HG02610 (cell line): ENCODE data around the gene LSP1.

Experiments
- ATAC-seq: cut with Tn5 transposase; IDR thresholded peaks from one replicate; pipeline ENCODE4 v1.9.1; 2021; ENCODE audit warnings: mild to moderate bottlenecking, moderate library complexity; ENCODE audit not compliant: unreplicated experiment

Gene LSP1

GRCh38 chr11:1847006-1847735, 5.7 kb upstream of the LSP1 start:
- ATAC-seq = no peak

DNA sequence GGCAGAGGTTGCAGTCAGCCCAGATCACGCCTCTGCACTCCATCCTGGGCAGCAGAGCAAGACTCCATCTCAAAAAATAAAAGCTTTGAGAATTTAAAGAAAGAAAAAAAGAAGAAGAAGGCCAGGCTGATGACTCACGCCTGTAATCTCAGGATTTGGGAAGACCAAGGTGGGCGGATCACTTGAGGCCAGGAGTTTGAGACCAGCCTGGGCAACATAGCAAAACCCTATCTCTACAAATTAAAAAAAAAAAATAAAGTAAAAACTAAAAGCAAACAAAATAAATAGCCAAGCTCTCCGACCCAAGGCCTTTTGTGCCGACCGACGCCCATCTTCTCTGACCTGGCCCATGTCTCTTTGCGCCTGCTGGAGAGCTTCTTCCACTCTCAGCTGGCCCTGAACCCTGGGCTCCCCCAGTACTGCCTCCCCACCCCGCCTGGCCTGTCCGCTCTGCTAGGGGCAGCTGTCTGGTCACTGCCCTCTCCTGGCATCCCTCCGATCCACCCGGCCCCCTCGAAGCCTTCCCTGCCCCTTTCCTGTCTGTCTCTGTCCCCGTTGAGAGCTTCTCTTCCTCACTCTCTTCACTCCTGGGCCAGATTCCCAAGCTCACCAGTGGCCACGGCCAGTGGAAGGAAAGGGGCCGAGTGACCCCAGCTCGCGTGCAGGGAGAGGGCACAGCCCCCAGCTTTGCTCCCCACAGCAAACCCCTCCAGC, 4.8 kb upstream of the LSP1 start:
- no peak for ATAC-seq

GRCh38 chr11:1848640-1849430, 4.0 kb upstream of the LSP1 start:
- ATAC-seq = no peak

- no peak for ATAC-seq
Observed at GRCh38 chr11:1851468-1852180, 1.3 kb upstream of the LSP1 start.

DNA sequence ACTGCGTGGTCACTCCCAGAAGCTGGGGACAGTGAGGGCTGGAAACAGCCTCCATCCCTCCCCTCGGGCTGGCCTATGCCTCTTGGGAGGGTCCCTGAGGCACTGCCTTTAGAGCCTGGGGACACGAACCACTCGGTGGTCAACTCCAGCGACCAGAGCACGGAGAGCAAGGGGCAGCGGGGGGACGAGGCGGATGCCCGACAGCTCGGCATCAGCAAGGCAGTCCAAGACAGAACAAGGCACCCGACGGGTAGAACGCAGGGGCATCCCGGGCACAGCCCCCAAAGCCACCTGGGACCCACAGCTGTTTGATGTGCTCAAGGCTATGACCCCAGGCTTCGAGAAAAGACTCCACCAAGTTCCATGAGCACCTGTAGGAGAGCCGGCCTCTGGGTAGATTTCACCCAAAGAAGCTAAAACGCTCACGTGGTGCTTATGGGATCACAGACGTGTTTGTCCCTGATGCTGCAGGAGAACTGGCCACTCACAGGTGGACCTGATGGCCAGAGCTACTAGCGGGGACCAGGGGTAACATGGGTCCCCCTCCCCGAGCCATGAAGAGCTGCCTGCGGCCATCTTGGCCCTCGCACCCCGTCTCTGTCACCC, 510 bp upstream of the LSP1 start:
- no peak for ATAC-seq

DNA sequence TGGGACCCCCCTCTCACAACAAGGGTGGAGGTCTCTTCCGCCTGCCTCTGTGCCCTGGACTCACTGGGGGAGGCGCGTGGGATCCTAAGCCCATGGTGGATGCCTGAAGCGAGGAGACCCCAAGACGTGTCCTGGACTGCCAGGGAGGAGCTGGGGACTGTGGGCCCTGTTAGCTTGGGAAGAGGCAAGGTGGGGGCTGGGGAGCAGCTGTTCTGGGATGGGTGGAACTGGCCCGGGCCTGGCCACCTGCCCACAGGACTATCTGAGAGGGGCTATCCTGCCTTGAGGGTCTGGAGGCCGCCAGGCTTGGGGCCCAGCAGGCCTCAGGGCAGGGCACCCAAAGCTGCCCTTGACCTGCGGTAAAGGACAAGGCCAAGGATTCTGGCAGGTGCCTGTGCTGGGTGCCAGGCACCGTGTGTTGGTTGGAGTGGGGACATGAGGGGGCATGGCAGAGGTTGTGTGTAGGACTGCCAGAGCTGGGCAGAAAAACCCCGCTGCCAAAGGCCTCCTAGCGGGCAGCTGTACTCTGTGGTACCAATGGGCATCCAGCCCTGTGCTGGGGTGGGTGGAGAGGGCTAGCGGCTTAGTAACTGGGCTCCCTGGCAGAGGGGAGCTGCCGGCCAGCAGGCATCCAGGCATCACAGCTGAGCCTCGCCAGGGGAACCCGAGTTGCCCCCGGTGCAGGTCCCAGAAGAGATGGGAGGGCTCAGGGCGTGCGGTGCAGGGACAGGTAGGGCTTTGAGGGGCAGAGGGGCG, 670 bp downstream of the LSP1 start:
- ATAC-seq = no peak

DNA sequence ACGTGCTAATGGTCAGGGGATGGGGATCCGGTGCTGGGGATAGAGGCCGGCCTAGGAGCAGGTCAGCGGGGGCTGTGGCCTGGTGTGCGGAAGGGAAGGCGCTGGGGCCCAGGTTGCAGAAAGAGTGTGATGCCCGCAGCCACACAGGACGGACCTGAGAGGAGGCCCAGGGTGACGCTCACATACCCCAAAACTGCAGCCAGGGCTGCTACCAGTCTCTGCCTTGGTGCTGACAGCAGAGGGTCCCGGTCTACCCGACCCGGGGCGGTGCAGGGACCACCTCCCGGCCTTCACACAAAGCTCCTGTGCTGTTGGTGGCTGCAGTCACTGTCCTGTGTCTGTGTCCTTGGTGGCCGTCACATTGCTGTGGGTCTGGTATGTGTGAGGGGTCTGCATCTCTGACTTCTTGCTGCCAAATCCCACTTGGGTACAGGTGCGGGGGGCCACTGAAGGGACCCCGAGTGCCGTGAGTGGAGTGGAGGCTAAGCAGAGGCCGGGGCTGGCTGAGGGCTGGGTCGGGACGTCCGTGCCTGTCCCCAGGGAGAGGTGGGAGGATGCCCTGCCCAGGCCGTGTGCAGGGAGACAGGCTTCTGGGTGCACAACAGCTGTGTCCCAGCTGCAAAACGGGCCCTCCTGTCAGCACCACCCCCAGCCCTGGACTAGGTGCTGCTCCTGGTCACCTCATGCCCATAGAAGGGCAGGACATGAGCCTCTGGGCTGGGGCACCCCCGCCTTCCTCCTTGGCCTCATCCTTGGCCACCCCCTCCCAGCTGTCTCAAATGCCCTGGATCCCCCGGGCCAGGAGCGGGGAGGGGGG, 1.5 kb downstream of the LSP1 start:
- peak; percentile 19 for ATAC-seq

DNA sequence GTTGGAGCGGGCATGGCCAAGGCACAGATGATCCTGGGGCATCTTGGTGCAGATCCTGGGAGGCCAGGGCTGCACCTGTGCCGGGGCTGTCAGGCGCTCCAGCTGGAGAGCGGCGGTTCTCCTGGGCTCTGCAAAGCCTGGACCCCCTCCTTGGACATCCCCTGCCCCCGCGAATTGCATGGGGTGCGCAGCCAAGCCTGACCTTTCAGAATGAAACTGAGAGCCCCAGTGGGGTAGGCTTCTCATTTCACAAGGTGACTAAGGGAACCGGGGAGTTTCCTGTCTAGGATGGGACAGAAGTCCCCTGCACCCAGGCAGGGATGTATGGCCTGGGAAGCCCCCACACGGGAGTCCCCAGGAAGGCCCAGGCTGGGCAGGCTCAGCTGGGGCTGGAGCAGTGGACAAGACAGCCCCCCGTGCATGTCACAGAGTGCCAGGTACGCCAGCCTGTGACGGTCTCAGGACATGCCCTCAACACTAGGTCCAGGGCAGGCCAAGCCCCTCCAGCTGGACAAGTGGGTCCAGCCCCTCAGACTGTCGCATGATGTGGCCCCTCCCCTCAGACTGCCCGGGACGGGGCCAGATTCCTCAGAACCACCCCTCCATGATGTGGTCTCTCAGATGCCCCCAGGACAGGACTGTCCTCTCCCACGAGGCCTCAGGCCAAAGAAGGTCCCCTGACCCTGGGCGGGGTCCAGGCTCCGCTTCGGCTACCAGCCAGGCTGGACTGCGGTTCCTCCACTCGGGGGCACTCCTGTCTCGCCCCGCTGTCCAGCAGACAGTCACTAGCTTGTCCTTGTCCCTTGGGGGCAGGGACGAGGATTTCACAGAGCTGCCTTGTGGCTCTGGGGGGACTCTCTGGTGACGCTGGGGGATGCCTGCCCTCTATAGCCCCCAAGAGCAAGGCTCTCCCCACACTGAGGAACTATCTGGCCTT, 2.3 kb downstream of the LSP1 start:
- ATAC-seq = peak; percentile 41

DNA sequence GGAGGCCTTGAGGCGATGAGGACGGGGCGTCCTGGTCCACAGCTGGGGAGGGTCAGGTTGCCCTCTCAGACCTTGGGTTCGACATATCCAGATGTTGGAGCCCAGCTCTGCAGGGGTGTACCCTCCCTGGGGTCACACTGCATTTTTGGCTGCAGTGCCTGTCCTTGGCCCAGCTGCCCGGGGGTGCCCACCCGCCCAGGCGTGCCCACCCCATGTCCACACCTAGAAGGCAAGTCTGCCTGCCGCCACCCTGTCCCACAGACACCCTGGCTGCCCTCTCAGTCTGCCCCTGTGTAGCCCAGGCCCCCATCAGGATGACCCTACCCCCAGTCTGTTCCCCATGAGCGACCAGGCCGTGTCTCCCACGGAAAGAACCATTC, 3.0 kb downstream of the LSP1 start:
- ATAC-seq = no peak

DNA sequence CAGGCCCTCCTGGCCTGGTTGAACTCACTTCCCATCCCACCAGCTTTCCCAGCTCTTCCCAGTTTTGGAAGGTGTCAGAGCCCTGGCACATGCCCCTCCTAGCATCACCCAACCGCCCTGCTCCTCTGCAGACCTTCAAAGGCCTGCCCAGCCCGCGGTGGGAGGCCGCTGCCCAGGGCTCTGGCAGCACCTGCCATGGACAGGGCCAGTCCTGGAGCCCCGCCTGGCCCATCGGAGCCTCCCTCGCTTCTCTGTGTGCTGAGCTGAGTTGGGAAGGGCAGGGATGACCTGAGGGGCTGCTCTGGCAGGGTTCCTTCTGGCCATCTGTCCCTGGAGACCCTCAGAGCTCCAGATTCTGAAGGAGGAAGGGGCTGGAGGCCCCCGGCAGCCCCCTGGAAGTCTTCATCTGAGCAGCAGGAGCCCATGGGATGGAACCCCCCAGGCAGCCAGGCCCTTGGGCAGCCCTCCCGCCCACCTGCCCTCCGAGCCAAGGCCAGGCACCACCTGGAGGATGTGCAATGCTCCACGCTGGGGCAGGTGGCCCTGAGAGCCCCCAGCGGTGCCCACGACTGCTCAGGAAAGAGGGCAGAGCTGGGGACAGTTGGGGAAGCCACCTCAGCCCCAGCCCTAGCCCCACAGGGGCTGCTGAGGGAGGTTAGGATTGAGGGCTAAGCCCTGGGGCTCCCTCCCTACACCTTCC, 3.6 kb downstream of the LSP1 start:
- no peak for ATAC-seq

DNA sequence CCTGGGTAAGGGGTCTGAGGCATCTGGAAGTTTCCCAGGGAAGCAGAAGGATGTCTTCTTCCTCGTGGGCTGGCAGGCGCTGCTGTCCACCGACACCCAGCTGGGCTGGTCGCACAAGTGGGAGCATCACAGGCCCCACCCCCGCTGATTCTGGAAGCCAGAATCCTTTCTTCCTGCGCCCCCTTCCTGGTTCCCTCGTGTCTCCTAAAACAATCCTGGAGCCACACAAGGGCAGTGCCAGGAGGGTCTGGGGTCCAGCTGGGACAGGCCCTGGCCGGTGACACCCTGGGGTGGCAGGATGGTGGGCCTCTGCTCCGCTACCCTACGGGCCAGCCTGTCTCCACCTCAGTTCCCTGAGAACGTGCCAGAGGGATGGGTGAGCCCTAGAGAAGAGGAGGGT, 4.2 kb downstream of the LSP1 start:
- no peak for ATAC-seq

DNA sequence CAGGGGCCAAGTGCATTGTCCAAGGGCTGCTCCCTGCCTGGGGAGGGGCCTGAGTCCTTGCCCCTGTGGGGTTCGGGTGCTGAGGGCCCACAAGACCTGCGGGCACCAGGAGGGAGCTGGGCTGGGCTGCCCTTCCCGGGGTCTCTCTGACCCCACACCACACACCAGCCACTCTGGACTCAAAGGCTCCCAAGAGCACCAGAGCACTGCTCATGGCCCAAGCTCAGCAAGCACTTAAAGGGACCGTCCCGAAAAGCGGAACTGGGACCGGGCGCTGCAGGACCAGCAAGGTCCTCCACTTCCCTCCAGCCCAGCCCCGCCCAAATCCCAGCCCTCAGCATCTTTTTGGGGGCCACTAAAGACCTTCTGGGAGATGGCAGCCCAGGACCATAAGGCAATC, 5.3 kb downstream of the LSP1 start:
- no peak for ATAC-seq

DNA sequence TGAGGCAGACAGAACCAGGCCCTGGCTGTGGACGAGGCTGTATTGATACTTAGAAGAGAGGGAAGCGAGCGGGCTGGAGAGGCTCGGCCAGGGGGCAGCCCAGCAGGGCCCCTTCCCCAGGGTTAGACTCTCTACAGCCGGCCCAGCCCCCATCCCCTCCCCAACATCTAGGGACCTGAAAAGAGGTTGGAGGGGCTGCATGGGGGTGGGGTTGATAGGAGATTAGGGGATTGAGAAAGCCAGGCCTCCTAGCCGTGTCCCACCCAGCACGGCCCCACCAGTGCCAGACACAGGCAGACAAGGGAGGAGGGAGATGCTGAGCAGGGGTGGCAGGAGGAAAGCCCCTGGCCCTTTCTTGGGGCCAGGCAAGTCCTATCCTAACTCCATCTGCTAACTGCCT, 5.7 kb downstream of the LSP1 start:
- ATAC-seq = no peak

DNA sequence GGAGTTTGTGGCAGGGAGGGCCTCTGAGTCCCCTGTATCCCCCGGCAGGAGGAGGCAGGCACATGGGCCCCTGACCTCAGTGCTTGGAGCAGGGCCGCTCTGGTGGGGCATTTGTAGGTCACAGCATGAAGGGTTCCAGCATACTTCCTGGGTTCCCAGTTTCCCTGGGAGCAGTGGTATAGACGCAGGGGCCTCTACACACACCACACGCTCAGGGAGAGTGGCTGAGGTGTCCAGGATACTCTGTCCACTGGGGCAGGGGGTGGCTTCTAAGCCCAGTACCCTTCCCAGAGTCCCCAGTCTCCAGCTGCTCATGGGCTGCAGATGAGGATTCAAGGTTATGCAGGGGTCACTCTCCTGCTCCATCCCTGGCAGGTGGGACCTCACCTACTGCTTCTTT, 6.1 kb downstream of the LSP1 start:
- ATAC-seq = no peak

DNA sequence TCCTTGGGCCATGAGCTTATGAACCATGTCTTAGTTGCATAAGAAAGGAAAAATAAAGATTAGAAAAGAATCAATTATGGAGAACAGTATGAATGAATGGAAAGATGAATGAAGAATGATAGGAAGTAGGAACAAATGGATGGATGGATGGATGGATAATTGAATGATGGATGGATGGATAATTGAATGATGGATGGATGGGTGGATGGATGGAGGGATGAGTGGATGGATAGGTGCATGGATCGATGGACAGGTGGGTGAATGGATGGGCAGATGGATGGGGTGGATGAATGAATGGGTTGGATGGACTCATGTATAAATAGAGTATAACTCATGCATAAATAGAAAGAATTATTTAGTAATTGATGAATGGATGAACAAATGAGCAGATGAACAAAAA, 7.2 kb downstream of the LSP1 start:
- ATAC-seq = no peak

DNA sequence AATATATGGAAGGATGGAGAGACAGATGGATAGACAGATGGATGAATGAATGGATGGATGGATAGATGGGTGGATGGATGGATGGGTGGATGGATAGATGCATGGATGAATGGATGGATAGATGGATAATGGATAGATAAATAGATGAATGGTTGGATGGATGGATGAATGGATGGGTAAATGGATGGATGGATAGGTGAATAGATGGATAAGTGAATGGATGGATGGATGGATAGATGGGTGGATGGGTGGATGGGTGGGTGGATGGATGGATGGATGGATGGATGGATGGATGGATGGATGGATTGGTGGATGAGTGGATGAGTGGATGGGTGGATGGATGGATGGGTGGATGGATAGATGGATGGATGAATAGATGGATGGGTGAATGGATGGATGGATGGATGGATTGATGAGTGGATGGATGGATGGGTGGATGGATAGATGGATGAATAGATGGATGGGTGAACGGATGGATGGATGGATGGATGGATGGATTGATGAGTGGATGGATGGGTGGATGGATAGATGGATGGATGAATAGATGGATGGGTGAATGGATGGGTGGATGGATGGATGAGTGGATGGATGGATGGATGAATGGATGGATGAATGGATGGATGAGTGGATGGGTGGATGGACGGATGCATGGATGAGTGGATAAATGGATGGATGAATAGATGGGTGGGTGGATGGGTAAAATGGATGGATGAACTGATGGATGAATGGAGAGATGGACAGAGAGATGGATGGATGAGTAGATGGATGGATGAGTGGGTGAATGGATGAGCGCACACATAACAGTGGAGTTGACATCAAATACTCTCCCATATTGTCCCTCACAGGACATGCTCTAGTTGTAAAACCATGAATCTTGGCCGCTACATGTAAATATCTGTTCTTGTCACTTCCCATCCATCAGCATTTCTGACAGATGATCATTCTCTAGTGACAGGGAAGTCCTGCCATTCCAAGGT, 8.8 kb downstream of the LSP1 start:
- ATAC-seq = no peak
